Measurements from ENCODE around the gene PDSS2. TPM values are rescaled to one million over a fixed set of nuclear protein-coding genes. Genes with fewer than 3 reads are reported as not detected.

PDSS2 gene
- total RNA-seq, 1 experiment from 2014 or later: 16.3 TPM

GRCh38 chr6:107458672-107459282 is 587 bp downstream of the PDSS2 start:
- peak overlapping the region; percentile 96 for H3K4me3 ChIP-seq (ENCODE audit: low read length)
- H4K20me1 ChIP-seq (ENCODE audit: insufficient read depth, low read depth, low read length): no peaks in the 10 kb centered on the region
- peaks cover 24% of the 10 kb centered on the region for H3K4me1 ChIP-seq (ENCODE audit: low read length)
- H3K9me2 ChIP-seq (replicated peaks; ENCODE audit: insufficient read depth, low read length): no peaks in the 10 kb centered on the region
- peak overlapping the region; percentile 96 for H3K4me2 ChIP-seq (ENCODE audit: low read depth, low read length, poor library complexity, severe bottlenecking)
- peak overlapping the region; percentile 89 for H2AFZ ChIP-seq (ENCODE audit: low read length)
- H3K27me3 ChIP-seq (ENCODE audit: low read length): no peaks in the 10 kb centered on the region
- peaks cover 47% of the 10 kb centered on the region for H3K79me2 ChIP-seq (ENCODE audit: low read length)
- H3K9ac ChIP-seq (ENCODE audit: low read length): peak overlapping the region; percentile 81
- H3K9me3 ChIP-seq (ENCODE audit: low read length): no peaks in the 10 kb centered on the region
- DNase-seq: peak; percentile 74
- peak overlapping the region; percentile 84 for H3K27ac ChIP-seq (ENCODE audit: low read length)
- H3K36me3 ChIP-seq (ENCODE audit: insufficient read depth, low read length): no peaks in the 10 kb centered on the region

GRCh38 chr6:107448776-107449175 is 10.6 kb downstream of the PDSS2 start:
- Histone ChIP-seq H3K27me3 (ENCODE audit: low read length) (no peaks in the 10 kb centered on the region), H3K4me2 (ENCODE audit: low read depth, low read length, poor library complexity, severe bottlenecking) (no peak overlapping the region), H4K20me1 (ENCODE audit: insufficient read depth, low read depth, low read length) (no peaks in the 10 kb centered on the region), H3K9me3 (ENCODE audit: low read length) (peaks cover 24% of the 10 kb centered on the region), H3K27ac (ENCODE audit: low read length) (no peak overlapping the region), H3K79me2 (ENCODE audit: low read length) (peaks cover 34% of the 10 kb centered on the region), H2AFZ (ENCODE audit: low read length) (no peak overlapping the region), H3K4me1 (ENCODE audit: low read length) (no peaks in the 10 kb centered on the region), H3K4me3 (ENCODE audit: low read length) (no peak overlapping the region), H3K9me2 (replicated peaks; ENCODE audit: insufficient read depth, low read length) (no peaks in the 10 kb centered on the region), H3K9ac (ENCODE audit: low read length) (no peak overlapping the region), H3K36me3 (ENCODE audit: insufficient read depth, low read length) (no peaks in the 10 kb centered on the region; the same call in 1 of the 2 replicates)
- DNase-seq: no peak

GRCh38 chr6:107447663-107448216 is 11.6 kb downstream of the PDSS2 start:
- Histone ChIP-seq H3K9me2 (replicated peaks; ENCODE audit: insufficient read depth, low read length) (no peaks in the 10 kb centered on the region), H3K4me1 (ENCODE audit: low read length) (no peaks in the 10 kb centered on the region), H3K4me2 (ENCODE audit: low read depth, low read length, poor library complexity, severe bottlenecking) (no peak overlapping the region), H3K36me3 (ENCODE audit: insufficient read depth, low read length) (no peaks in the 10 kb centered on the region; the same call in 1 of the 2 replicates), H3K27me3 (ENCODE audit: low read length) (no peaks in the 10 kb centered on the region), H3K9ac (ENCODE audit: low read length) (no peak overlapping the region), H3K9me3 (ENCODE audit: low read length) (peaks cover 24% of the 10 kb centered on the region), H2AFZ (ENCODE audit: low read length) (no peak overlapping the region), H4K20me1 (ENCODE audit: insufficient read depth, low read depth, low read length) (no peaks in the 10 kb centered on the region), H3K79me2 (ENCODE audit: low read length) (peaks cover 31% of the 10 kb centered on the region), H3K27ac (ENCODE audit: low read length) (no peak overlapping the region), H3K4me3 (ENCODE audit: low read length) (no peak overlapping the region)
- DNase-seq: no peak

GRCh38 chr6:107444277-107444676 is 15.1 kb downstream of the PDSS2 start:
- H2AFZ ChIP-seq (ENCODE audit: low read length): no peak overlapping the region
- H3K36me3 ChIP-seq (ENCODE audit: insufficient read depth, low read length): no peaks in the 10 kb centered on the region; the same call in 1 of the 2 replicates
- no peak for DNase-seq
- H4K20me1 ChIP-seq (ENCODE audit: insufficient read depth, low read depth, low read length): no peaks in the 10 kb centered on the region
- no peak overlapping the region for H3K4me2 ChIP-seq (ENCODE audit: low read depth, low read length, poor library complexity, severe bottlenecking)
- no peak overlapping the region for H3K27ac ChIP-seq (ENCODE audit: low read length)
- H3K9me2 ChIP-seq (replicated peaks; ENCODE audit: insufficient read depth, low read length): no peaks in the 10 kb centered on the region
- no peaks in the 10 kb centered on the region for H3K27me3 ChIP-seq (ENCODE audit: low read length)
- H3K79me2 ChIP-seq (ENCODE audit: low read length): peaks cover 23% of the 10 kb centered on the region
- no peak overlapping the region for H3K4me3 ChIP-seq (ENCODE audit: low read length)
- no peak overlapping the region for H3K9ac ChIP-seq (ENCODE audit: low read length)
- peaks cover 18% of the 10 kb centered on the region for H3K9me3 ChIP-seq (ENCODE audit: low read length)
- H3K4me1 ChIP-seq (ENCODE audit: low read length): no peaks in the 10 kb centered on the region

GRCh38 chr6:107443608-107444267 is 15.6 kb downstream of the PDSS2 start:
- H3K27me3 ChIP-seq (ENCODE audit: low read length): no peaks in the 10 kb centered on the region
- no peak overlapping the region for H2AFZ ChIP-seq (ENCODE audit: low read length)
- H3K9me3 ChIP-seq (ENCODE audit: low read length): peaks cover 12% of the 10 kb centered on the region
- no peaks in the 10 kb centered on the region for H4K20me1 ChIP-seq (ENCODE audit: insufficient read depth, low read depth, low read length)
- H3K27ac ChIP-seq (ENCODE audit: low read length): no peak overlapping the region
- no peaks in the 10 kb centered on the region; the same call in 1 of the 2 replicates for H3K36me3 ChIP-seq (ENCODE audit: insufficient read depth, low read length)
- H3K4me3 ChIP-seq (ENCODE audit: low read length): no peak overlapping the region
- peaks cover 26% of the 10 kb centered on the region for H3K79me2 ChIP-seq (ENCODE audit: low read length)
- DNase-seq: no peak
- H3K4me1 ChIP-seq (ENCODE audit: low read length): no peaks in the 10 kb centered on the region
- H3K9me2 ChIP-seq (replicated peaks; ENCODE audit: insufficient read depth, low read length): no peaks in the 10 kb centered on the region
- no peak overlapping the region for H3K9ac ChIP-seq (ENCODE audit: low read length)
- H3K4me2 ChIP-seq (ENCODE audit: low read depth, low read length, poor library complexity, severe bottlenecking): no peak overlapping the region

- Histone ChIP-seq H3K4me3 (ENCODE audit: low read length) (no peak overlapping the region), H3K36me3 (ENCODE audit: insufficient read depth, low read length) (no peaks in the 10 kb centered on the region; the same call in 1 of the 2 replicates), H3K9ac (ENCODE audit: low read length) (no peak overlapping the region), H3K79me2 (ENCODE audit: low read length) (peaks cover 30% of the 10 kb centered on the region), H3K4me2 (ENCODE audit: low read depth, low read length, poor library complexity, severe bottlenecking) (no peak overlapping the region), H3K27me3 (ENCODE audit: low read length) (no peaks in the 10 kb centered on the region), H3K4me1 (ENCODE audit: low read length) (no peaks in the 10 kb centered on the region), H4K20me1 (ENCODE audit: insufficient read depth, low read depth, low read length) (no peaks in the 10 kb centered on the region), H3K9me3 (ENCODE audit: low read length) (peaks cover 9% of the 10 kb centered on the region), H3K27ac (ENCODE audit: low read length) (no peak overlapping the region), H3K9me2 (replicated peaks; ENCODE audit: insufficient read depth, low read length) (no peaks in the 10 kb centered on the region), H2AFZ (ENCODE audit: low read length) (no peak overlapping the region)
- no peak for DNase-seq
Measured at GRCh38 chr6:107442938-107443607, 16.3 kb downstream of the PDSS2 start.

GRCh38 chr6:107441682-107442081 is 17.7 kb downstream of the PDSS2 start:
- Histone ChIP-seq H3K27ac (ENCODE audit: low read length) (no peak overlapping the region), H3K4me2 (ENCODE audit: low read depth, low read length, poor library complexity, severe bottlenecking) (no peak overlapping the region), H3K36me3 (ENCODE audit: insufficient read depth, low read length) (no peaks in the 10 kb centered on the region), H3K79me2 (ENCODE audit: low read length) (peaks cover 22% of the 10 kb centered on the region), H3K4me1 (ENCODE audit: low read length) (no peaks in the 10 kb centered on the region), H2AFZ (ENCODE audit: low read length) (no peak overlapping the region), H3K9ac (ENCODE audit: low read length) (no peak overlapping the region), H3K27me3 (ENCODE audit: low read length) (no peaks in the 10 kb centered on the region), H4K20me1 (ENCODE audit: insufficient read depth, low read depth, low read length) (no peaks in the 10 kb centered on the region), H3K4me3 (ENCODE audit: low read length) (no peak overlapping the region), H3K9me2 (replicated peaks; ENCODE audit: insufficient read depth, low read length) (no peaks in the 10 kb centered on the region), H3K9me3 (ENCODE audit: low read length) (no peaks in the 10 kb centered on the region)
- no peak for DNase-seq

- Histone ChIP-seq H3K36me3 (ENCODE audit: insufficient read depth, low read length) (no peaks in the 10 kb centered on the region), H3K79me2 (ENCODE audit: low read length) (peaks cover 25% of the 10 kb centered on the region), H3K27ac (ENCODE audit: low read length) (no peak overlapping the region), H3K9me3 (ENCODE audit: low read length) (no peaks in the 10 kb centered on the region), H3K4me3 (ENCODE audit: low read length) (no peak overlapping the region), H4K20me1 (ENCODE audit: insufficient read depth, low read depth, low read length) (no peaks in the 10 kb centered on the region), H3K9me2 (replicated peaks; ENCODE audit: insufficient read depth, low read length) (no peaks in the 10 kb centered on the region), H3K4me1 (ENCODE audit: low read length) (peaks cover 3% of the 10 kb centered on the region), H3K27me3 (ENCODE audit: low read length) (no peaks in the 10 kb centered on the region), H3K9ac (ENCODE audit: low read length) (no peak overlapping the region), H2AFZ (ENCODE audit: low read length) (no peak overlapping the region), H3K4me2 (ENCODE audit: low read depth, low read length, poor library complexity, severe bottlenecking) (no peak overlapping the region)
- no peak for DNase-seq
Measured at GRCh38 chr6:107440936-107441335, 18.4 kb downstream of the PDSS2 start.
